ENCODE measurements around the gene NACAD.

GRCh38 chr7:45136106-45137060 lies 47.6 kb upstream of the NACAD start:
- TF ChIP-seq GATA2 (IDR thresholded peaks at IDR 0.05; ENCODE audit: low read depth, low read length) (no peak), GATA3 (IDR thresholded peaks at IDR 0.05; ENCODE audit: low read depth, low read length) (no peak)

Measured in SH-SY5Y (cell line).